ENCODE results near the gene MLLT6. TPM values are rescaled to one million over a fixed set of nuclear protein-coding genes. Genes with fewer than 3 reads are reported as not detected.
"Not testable (repeated sequence)": the region's sequence is repeated elsewhere in the genome, so short reads cannot be mapped to it uniquely, and the experiment has no call there.

Gene MLLT6
- total and polyA plus RNA-seq, 2 experiments from 2014 or later = 10.5 to 75.8 TPM

GRCh38 chr17:38724337-38724988, 19.4 kb downstream of the MLLT6 start:
- no peak overlapping the region for H3K4me3 ChIP-seq
- no peak for DNase-seq (ENCODE audit: low read depth in 1 of 2, low spot score in 1 of 2)
- TF ChIP-seq CTCF (IDR thresholded peaks at IDR 0.05; ENCODE audit: low read depth, low read length) = no peak
- no peaks in the 10 kb centered on the region for H3K4me1 ChIP-seq (ENCODE audit: low read depth)
- peaks cover 11% of the 10 kb centered on the region for H3K36me3 ChIP-seq
- no peaks in the 10 kb centered on the region for H3K9me3 ChIP-seq (ENCODE audit: low read depth)
- H3K27me3 ChIP-seq = no peaks in the 10 kb centered on the region
- no peak overlapping the region for H3K27ac ChIP-seq

DNA sequence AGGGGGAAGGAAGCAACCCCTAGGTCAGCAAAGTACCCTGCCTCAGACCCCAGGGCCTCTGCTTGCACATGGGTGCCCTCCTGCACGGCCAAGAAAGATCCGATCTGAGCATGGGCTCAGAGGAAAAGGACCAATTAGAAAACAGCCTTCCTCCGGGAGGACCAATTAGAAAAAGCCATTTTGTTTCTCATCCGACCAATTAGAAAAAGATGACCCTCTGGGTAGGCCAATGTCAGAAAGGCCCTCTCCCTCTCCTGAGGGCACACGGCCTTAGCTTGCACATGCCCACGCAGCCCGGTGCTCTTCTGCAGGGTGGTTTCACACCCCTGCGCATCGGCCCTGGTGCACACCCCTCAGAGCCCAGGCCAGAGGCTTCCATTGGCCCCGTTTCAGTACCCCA, 20.0 kb downstream of the MLLT6 start:
- no peak overlapping the region for H3K4me3 ChIP-seq
- DNase-seq (ENCODE audit: low read depth in 1 of 2, low spot score in 1 of 2) = no peak
- H3K27ac ChIP-seq = no peak overlapping the region
- no peak for TF ChIP-seq CTCF (IDR thresholded peaks at IDR 0.05; ENCODE audit: low read depth, low read length)
- no peaks in the 10 kb centered on the region for H3K9me3 ChIP-seq (ENCODE audit: low read depth)
- peaks cover 11% of the 10 kb centered on the region for H3K36me3 ChIP-seq
- H3K27me3 ChIP-seq = no peaks in the 10 kb centered on the region
- H3K4me1 ChIP-seq (ENCODE audit: low read depth) = no peaks in the 10 kb centered on the region

- H3K4me3 ChIP-seq; H3K27ac ChIP-seq; H3K27me3 ChIP-seq; H3K36me3 ChIP-seq; H3K9me3 ChIP-seq (ENCODE audit: low read depth); H3K4me1 ChIP-seq (ENCODE audit: low read depth); DNase-seq (ENCODE audit: low read depth in 1 of 2, low spot score in 1 of 2): not testable (repeated sequence)
Measured at GRCh38 chr17:38726145-38726544, 21.1 kb downstream of the MLLT6 start.

- no peak overlapping the region for H3K27ac ChIP-seq
- no peak overlapping the region for H3K4me3 ChIP-seq
- no peak for DNase-seq (ENCODE audit: low read depth in 1 of 2, low spot score in 1 of 2)
- H3K9me3 ChIP-seq (ENCODE audit: low read depth) = no peaks in the 10 kb centered on the region
- no peaks in the 10 kb centered on the region for H3K4me1 ChIP-seq (ENCODE audit: low read depth)
- no peak for TF ChIP-seq CTCF (IDR thresholded peaks at IDR 0.05; ENCODE audit: low read depth, low read length)
- H3K36me3 ChIP-seq = no peaks in the 10 kb centered on the region
- no peaks in the 10 kb centered on the region for H3K27me3 ChIP-seq
Measured at GRCh38 chr17:38727736-38728135, 22.7 kb downstream of the MLLT6 start.

DNA sequence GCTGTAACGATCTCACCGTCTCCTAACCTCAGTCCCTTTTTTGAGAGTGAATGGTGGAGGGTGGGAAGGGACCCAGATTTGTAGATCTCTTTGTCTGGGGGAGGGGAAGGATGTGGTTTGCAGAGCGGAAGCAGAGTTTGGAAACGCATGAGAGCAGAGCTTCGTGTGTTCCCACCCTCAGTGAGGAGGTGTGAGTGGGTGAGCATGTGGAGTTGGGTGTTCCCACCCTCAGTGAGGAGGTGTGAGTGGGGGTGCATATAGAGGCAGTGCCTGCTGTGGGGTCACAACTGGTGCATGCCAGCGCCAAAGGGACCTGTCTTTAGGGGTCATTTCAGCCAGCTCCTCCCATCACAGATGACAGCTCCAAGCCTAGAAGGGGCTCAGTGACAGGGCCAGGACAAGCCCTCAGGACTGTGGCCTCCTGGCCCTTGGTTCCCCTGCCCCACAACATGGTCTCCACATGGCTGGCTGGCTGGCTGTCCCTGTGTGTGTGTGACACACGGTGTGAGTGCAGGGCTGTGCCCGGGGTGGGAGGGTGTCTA, 23.3 kb downstream of the MLLT6 start:
- no peaks in the 10 kb centered on the region for H3K4me1 ChIP-seq (ENCODE audit: low read depth)
- H3K36me3 ChIP-seq = no peaks in the 10 kb centered on the region
- DNase-seq (ENCODE audit: low read depth in 1 of 2, low spot score in 1 of 2) = no peak
- no peak for TF ChIP-seq CTCF (IDR thresholded peaks at IDR 0.05; ENCODE audit: low read depth, low read length)
- no peak overlapping the region for H3K27ac ChIP-seq
- no peak overlapping the region for H3K4me3 ChIP-seq
- H3K9me3 ChIP-seq (ENCODE audit: low read depth) = no peaks in the 10 kb centered on the region
- H3K27me3 ChIP-seq = no peaks in the 10 kb centered on the region

GRCh38 chr17:38729368-38729885, 24.4 kb downstream of the MLLT6 start:
- Histone ChIP-seq H3K4me1 (ENCODE audit: low read depth) (no peaks in the 10 kb centered on the region), H3K4me3 (peak overlapping the region; percentile 34), H3K9me3 (ENCODE audit: low read depth) (no peaks in the 10 kb centered on the region), H3K27me3 (no peaks in the 10 kb centered on the region), H3K36me3 (no peaks in the 10 kb centered on the region), H3K27ac (no peak overlapping the region)
- no peak for TF ChIP-seq CTCF (IDR thresholded peaks at IDR 0.05; ENCODE audit: low read depth, low read length)
- no peak for DNase-seq (ENCODE audit: low read depth in 1 of 2, low spot score in 1 of 2)
